ENCODE results near the gene C9orf152. TPM values are rescaled to one million over a fixed set of nuclear protein-coding genes. Genes with fewer than 3 reads are reported as not detected.

Gene C9orf152
- total and polyA plus RNA-seq, 10 of the 15 experiments (the other 5 are each of a cell fraction or from before 2014, with no cell fraction given) = 0.04 TPM; not detected in 9

DNA sequence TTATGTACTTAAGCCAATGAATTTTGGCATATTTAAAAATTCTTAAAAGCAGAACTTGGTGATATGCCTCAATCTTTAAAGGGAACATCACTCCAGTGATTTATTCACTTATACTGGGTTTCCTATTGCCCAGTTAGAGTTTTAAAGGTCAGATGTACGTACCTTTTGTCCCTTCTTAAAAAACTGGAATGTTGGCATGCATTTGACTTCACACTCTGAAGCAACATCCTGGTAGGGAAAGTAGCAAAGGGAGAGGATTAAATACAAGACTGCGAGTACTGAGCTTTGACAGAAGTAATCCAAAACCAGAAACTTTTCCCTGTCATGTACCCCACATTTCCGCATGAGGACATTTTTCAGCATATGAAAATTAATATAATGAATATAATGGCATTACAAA lies 36.7 kb upstream of the C9orf152 start (continued):
- TF ChIP-seq, protein P1, sequence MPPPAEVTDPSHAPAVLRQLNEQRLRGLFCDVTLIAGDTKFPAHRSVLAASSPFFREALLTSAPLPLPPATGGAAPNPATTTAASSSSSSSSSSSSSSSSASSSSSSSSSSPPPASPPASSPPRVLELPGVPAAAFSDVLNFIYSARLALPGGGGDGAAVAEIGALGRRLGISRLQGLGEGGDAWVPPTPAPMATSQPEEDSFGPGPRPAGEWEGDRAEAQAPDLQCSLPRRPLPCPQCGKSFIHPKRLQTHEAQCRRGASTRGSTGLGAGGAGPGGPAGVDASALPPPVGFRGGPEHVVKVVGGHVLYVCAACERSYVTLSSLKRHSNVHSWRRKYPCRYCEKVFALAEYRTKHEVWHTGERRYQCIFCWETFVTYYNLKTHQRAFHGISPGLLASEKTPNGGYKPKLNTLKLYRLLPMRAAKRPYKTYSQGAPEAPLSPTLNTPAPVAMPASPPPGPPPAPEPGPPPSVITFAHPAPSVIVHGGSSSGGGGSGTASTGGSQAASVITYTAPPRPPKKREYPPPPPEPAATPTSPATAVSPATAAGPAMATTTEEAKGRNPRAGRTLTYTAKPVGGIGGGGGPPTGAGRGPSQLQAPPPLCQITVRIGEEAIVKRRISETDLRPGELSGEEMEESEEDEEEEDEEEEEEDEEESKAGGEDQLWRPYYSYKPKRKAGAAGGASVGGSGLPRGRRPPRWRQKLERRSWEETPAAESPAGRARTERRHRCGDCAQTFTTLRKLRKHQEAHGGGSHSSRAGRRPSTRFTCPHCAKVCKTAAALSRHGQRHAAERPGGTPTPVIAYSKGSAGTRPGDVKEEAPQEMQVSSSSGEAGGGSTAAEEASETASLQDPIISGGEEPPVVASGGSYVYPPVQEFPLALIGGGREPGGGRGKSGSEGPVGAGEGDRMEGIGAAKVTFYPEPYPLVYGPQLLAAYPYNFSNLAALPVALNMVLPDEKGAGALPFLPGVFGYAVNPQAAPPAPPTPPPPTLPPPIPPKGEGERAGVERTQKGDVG (CRISPR knock-in tag; IDR thresholded peaks at IDR 0.05) = no peak
- no peak for TF ChIP-seq FOS (IDR thresholded peaks at IDR 0.05; ENCODE audit: borderline replicate concordance, extremely low read depth, insufficient read length)

DNA sequence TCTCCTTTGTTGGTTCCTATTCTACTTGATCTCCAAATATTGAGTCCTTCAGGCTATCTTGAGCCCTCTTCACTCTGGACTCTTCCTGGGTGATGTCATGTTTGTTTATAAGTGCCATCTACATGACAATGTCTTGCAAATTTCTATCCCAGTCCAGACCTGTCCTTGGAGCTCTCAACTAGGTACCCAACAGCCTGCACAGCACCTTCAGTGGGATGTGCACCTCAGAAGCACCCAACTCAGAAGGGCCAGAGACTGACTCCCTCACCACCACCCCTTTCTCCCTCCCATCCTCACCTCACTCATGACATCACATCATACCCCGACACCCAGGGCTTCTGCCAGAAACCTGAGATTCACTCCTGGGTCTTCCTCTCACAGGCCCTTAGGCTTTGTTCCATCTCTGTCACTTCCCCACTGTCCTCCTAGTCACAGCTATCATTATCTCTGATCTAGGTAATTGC lies 33.9 kb upstream of the C9orf152 start:
- H3K4me3 ChIP-seq = no peak overlapping the region
- no peak overlapping the region for H2AFZ ChIP-seq (ENCODE audit: control insufficient read depth, low read depth, low read length)
- DNase-seq (ENCODE audit: low read depth, low spot score) (no peak), FAIRE-seq (no peak), ATAC-seq (peak; percentile 50)
- TF ChIP-seq TCF12 (IDR thresholded peaks at IDR 0.05; ENCODE audit: low read depth, low read length) (no peak), FOXM1 (IDR thresholded peaks at IDR 0.05; ENCODE audit: low read depth, low read length) (no peak), TCF7 (IDR thresholded peaks at IDR 0.05; ENCODE audit: borderline replicate concordance) (no peak), POLR2AphosphoS5 (IDR thresholded peaks at IDR 0.05; ENCODE audit: low read length) (peak; percentile 57), POLR2A (IDR thresholded peaks at IDR 0.05; ENCODE audit: low read depth, low read length) (peak; percentile 43; the same call in 1 of the 2 replicates)
- in situ Hi-C loops (cut with MboI) (no loop called here), intact Hi-C loops (cut with micrococcal nuclease; ENCODE audit: unreplicated experiment) (no loop called here)
- no peaks in the 10 kb centered on the region for H3K27me3 ChIP-seq (replicated peaks in 1 of 2; ENCODE audit: control insufficient read depth in 2 of 2, insufficient read depth in 2 of 2, low read length in 1 of 2)
- 100% methylated on average over 1 of the region's 1 CpG for WGBS (ENCODE audit: insufficient coverage, insufficient replicate concordance, low lambda C conversion rate, missing lambda C conversion rate)
- POLR2A ChIA-PET = no interaction called here
- RAD21 ChIA-PET (ENCODE audit: unreplicated experiment) = no interaction called here
- SMC1A ChIA-PET (ENCODE audit: uncharacterized antibody, unreplicated experiment) = no interaction called here
- no peaks in the 10 kb centered on the region for H3K9me3 ChIP-seq (replicated peaks; ENCODE audit: control insufficient read depth, insufficient read depth, low read length)
- CTCF ChIA-PET = interaction anchor here (1.2 kb wide), 1 partner anchor 30 kb away, joined by 3 read pairs; no protein-coding TSS in a partner anchor
- H3K9ac ChIP-seq (ENCODE audit: control insufficient read depth, insufficient read depth, low read length) = no peak overlapping the region
- H3K4me2 ChIP-seq (ENCODE audit: control insufficient read depth, insufficient read depth) = no peak overlapping the region
- no peak overlapping the region for H3K27ac ChIP-seq (ENCODE audit: control insufficient read depth, insufficient read depth)
- no TSS peak for BruUV-seq (replicated peaks)
- H3K79me2 ChIP-seq (ENCODE audit: control insufficient read depth, insufficient read depth, low read length) = peaks cover 4% of the 10 kb centered on the region
- H4K20me1 ChIP-seq (ENCODE audit: control insufficient read depth, insufficient read depth) = no peaks in the 10 kb centered on the region
- H3K36me3 ChIP-seq (ENCODE audit: control insufficient read depth in 2 of 2, insufficient read depth in 2 of 2, low read length in 1 of 2) = peaks cover 4 to 19% of the 10 kb centered on the region in 2 experiments
- H3K4me1 ChIP-seq (ENCODE audit: control insufficient read depth, insufficient read depth, low read length) = no peaks in the 10 kb centered on the region

Measured in GM12878 (cell line).